ENCODE measurements around the gene SNX7.

Gene SNX7

GRCh38 chr1:98661544-98662355 lies at the start of gene SNX7:
SNX7 (plus strand) TSS chr1:98661721; CDS start chr1:98661732, 11 bp downstream.
- peak; percentile 27 for DNase-seq (ENCODE audit: low spot score)

GRCh38 chr1:98637316-98637715 lies 24.2 kb upstream of the SNX7 start:
- no peak for DNase-seq (ENCODE audit: low spot score)

- no peak for DNase-seq (ENCODE audit: low spot score)
Measured at GRCh38 chr1:98638185-98638584, 23.3 kb upstream of the SNX7 start.

GRCh38 chr1:98644510-98644909 lies 17.0 kb upstream of the SNX7 start:
- DNase-seq (ENCODE audit: low spot score), result no peak

- DNase-seq (ENCODE audit: low spot score), result no peak
Measured at GRCh38 chr1:98651116-98651632, 10.3 kb upstream of the SNX7 start.

- no peak for DNase-seq (ENCODE audit: low spot score)
Measured at GRCh38 chr1:98653123-98653522, 8.4 kb upstream of the SNX7 start.

- no peak for DNase-seq (ENCODE audit: low spot score)
Measured at GRCh38 chr1:98659879-98660278, 1.6 kb upstream of the SNX7 start.

- no peak for DNase-seq (ENCODE audit: low spot score)
Measured at GRCh38 chr1:98660940-98661543, 479 bp upstream of the SNX7 start.

GRCh38 chr1:98662356-98662670 lies 792 bp downstream of the SNX7 start:
- DNase-seq (ENCODE audit: low spot score), result no peak

- no peak for DNase-seq (ENCODE audit: low spot score)
Measured at GRCh38 chr1:98668733-98669132, 7.2 kb downstream of the SNX7 start.

GRCh38 chr1:98669355-98670296 lies 8.1 kb downstream of the SNX7 start:
- no peak for DNase-seq (ENCODE audit: low spot score)

- DNase-seq (ENCODE audit: low spot score), result no peak
Measured at GRCh38 chr1:98672189-98672588, 10.7 kb downstream of the SNX7 start.

- no peak for DNase-seq (ENCODE audit: low spot score)
Measured at GRCh38 chr1:98674075-98674781, 12.7 kb downstream of the SNX7 start.

- no peak for DNase-seq (ENCODE audit: low spot score)
Measured at GRCh38 chr1:98675282-98675681, 13.8 kb downstream of the SNX7 start.

GRCh38 chr1:98677288-98677687 lies 15.8 kb downstream of the SNX7 start:
- DNase-seq (ENCODE audit: low spot score), result no peak

GRCh38 chr1:98681812-98682211 lies 20.3 kb downstream of the SNX7 start:
- no peak for DNase-seq (ENCODE audit: low spot score)

- no peak for DNase-seq (ENCODE audit: low spot score)
Measured at GRCh38 chr1:98688110-98688739, 26.7 kb downstream of the SNX7 start.

- no peak for DNase-seq (ENCODE audit: low spot score)
Measured at GRCh38 chr1:98690576-98690975, 29.1 kb downstream of the SNX7 start.

- DNase-seq (ENCODE audit: low spot score), result no peak
Measured at GRCh38 chr1:98692482-98692881, 31.0 kb downstream of the SNX7 start.

GRCh38 chr1:98693385-98693784 lies 31.9 kb downstream of the SNX7 start:
- no peak for DNase-seq (ENCODE audit: low spot score)

GRCh38 chr1:98696077-98696476 lies 34.6 kb downstream of the SNX7 start:
- DNase-seq (ENCODE audit: low spot score), result no peak

All from COLO829 (cell line).